GM19324 (cell line): ENCODE measurements around the gene OR56A4.

Experiments used
- ATAC-seq: cut with Tn5 transposase; IDR thresholded peaks from one replicate; pipeline ENCODE4 v1.9.1; 2021; ENCODE audit warnings: mild to moderate bottlenecking, moderate library complexity; ENCODE audit not compliant: unreplicated experiment, low FRiP score

Gene OR56A4

GRCh38 chr11:6006846-6007245 lies at the start of gene OR56A4:
TSS of gene OR56A4 (minus strand) at chr11:6006946. CDS start at chr11:6002992, 3,954 bp downstream.
- no peak for ATAC-seq

- ATAC-seq: no peak
Measured at GRCh38 chr11:6055569-6055968, 48.8 kb upstream of the OR56A4 start.

GRCh38 chr11:6052374-6052773 lies 45.6 kb upstream of the OR56A4 start:
- ATAC-seq: no peak

- no peak for ATAC-seq
Measured at GRCh38 chr11:6040874-6041273, 34.1 kb upstream of the OR56A4 start.

- no peak for ATAC-seq
Measured at GRCh38 chr11:6030708-6031405, 24.1 kb upstream of the OR56A4 start, which contains the start of gene OR56A1. TSS of gene OR56A1 (minus strand) at chr11:6030758. CDS start at chr11:6027692, 3,066 bp downstream.

- ATAC-seq: no peak
Measured at GRCh38 chr11:6027501-6027900, 20.8 kb upstream of the OR56A4 start.

GRCh38 chr11:6025056-6025455 lies 18.3 kb upstream of the OR56A4 start:
- no peak for ATAC-seq

GRCh38 chr11:6022956-6023355 lies 16.2 kb upstream of the OR56A4 start:
- ATAC-seq: peak; percentile 47

- no peak for ATAC-seq
Measured at GRCh38 chr11:6013042-6013441, 6.3 kb upstream of the OR56A4 start.

GRCh38 chr11:6012035-6012668 lies 5.4 kb upstream of the OR56A4 start:
- ATAC-seq: no peak

- ATAC-seq: no peak
Measured at GRCh38 chr11:6006395-6006794, 351 bp downstream of the OR56A4 start.

- ATAC-seq: no peak
Measured at GRCh38 chr11:6002202-6002699, 4.5 kb downstream of the OR56A4 start.

GRCh38 chr11:5994791-5995190 lies 12.0 kb downstream of the OR56A4 start:
- ATAC-seq: no peak

GRCh38 chr11:5992604-5993251 lies 14.0 kb downstream of the OR56A4 start:
- no peak for ATAC-seq

- no peak for ATAC-seq
Measured at GRCh38 chr11:5992150-5992549, 14.6 kb downstream of the OR56A4 start.

- no peak for ATAC-seq
Measured at GRCh38 chr11:5989203-5989602, 17.5 kb downstream of the OR56A4 start.

- no peak for ATAC-seq
Measured at GRCh38 chr11:5986885-5987284, 19.9 kb downstream of the OR56A4 start, which contains the start of gene OR52L1. TSS of gene OR52L1 (minus strand) at chr11:5986985. CDS start at chr11:5986930, 55 bp downstream.

GRCh38 chr11:5983443-5983842 lies 23.3 kb downstream of the OR56A4 start:
- no peak for ATAC-seq

GRCh38 chr11:5973530-5973929 lies 33.2 kb downstream of the OR56A4 start:
- no peak for ATAC-seq

- no peak for ATAC-seq
Measured at GRCh38 chr11:5968394-5968793, 38.4 kb downstream of the OR56A4 start, which contains the start of gene OR56A5. TSS of gene OR56A5 (minus strand) at chr11:5968494. CDS start at chr11:5968494, 0 bp downstream.

GRCh38 chr11:5967708-5968107 lies 39.0 kb downstream of the OR56A4 start:
- no peak for ATAC-seq
